NCI-H2171 (cell line): ENCODE data around the gene SMIM38.
"Not testable (repeated sequence)": the region's sequence is repeated elsewhere in the genome, so short reads cannot be mapped to it uniquely, and the experiment has no call there.

ENCODE experiments used
- DNase-seq: peaks from one replicate; lab custom pipeline; 2025; lab: John Stamatoyannopoulos, UW

The SMIM38 gene

DNA sequence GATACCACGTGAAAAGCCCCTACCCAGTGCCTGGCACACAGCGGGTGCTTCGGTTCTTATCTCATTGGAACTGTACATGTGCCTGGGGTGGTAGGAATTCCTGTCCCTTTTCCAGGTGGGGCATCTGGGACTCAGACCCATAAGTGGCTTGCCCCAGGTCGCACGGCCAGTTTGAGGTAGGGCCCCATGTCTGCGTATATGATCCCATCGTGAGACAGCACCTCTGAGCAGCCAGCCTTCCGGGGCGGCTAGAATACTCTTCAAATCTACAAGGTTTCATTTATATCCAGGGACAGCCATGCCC is 33.5 kb upstream of the SMIM38 start:
- DNase-seq = no peak

DNA sequence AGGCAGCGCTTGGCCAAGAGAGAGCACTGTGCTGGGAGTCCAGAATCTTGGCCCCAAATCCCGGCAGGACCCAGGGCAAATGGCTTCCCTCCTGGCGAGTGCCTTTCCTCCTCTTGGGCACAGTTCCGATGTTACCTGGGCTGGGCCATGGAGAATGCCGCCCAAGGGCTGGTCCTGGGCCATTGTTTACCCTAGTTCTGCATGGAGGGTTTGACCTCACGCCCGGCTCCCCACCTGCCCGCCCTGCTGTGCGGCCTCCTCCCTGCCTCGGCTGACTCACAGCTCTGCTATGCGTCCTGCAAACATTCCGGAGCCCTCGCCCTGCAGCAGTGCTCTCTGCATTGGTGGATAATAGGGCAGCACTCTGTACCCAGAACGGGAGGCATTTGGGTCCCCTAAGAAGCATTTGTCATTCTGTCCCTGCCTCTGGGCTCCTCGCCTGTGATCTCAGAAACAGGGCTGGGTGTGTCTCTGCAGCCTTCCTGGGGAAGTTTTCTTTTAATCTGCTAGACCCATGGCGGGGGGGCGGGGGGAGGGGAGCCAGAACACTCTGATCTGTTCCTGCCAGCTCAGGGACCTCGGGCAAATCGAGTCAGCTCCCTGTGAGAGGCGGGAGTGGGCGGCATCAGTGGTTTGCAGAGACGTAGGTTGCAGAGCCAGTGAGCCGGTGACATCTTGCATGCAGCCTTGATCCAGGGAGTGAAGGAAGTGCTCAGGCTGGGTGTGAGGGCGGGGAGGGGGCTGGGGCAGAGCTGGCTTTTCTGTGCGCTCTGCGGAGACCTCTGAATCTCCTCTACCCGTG is 32.9 kb upstream of the SMIM38 start:
- DNase-seq = no peak

GRCh38 chr11:69123593-69124545 is 31.9 kb upstream of the SMIM38 start:
- DNase-seq = no peak

DNA sequence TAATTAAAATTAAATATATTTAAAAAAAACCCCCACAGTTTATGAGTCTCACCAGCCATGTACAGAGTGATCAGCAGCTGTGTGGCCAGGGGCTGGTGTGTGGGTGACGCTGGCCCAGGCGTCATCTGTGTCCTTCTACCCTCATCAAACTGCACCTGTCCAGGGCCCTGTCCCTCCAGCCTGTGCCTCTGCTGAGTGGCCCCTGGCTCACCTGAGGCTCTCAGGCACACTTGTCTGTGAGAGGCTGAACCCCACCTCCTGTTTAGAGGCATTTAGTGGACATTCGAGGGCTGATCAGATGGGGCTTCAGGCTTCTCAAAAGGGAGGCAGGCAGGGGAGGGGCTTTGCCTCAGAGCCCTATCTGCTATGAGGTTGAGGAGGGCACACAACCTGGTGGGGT is 29.9 kb upstream of the SMIM38 start:
- no peak for DNase-seq

DNA sequence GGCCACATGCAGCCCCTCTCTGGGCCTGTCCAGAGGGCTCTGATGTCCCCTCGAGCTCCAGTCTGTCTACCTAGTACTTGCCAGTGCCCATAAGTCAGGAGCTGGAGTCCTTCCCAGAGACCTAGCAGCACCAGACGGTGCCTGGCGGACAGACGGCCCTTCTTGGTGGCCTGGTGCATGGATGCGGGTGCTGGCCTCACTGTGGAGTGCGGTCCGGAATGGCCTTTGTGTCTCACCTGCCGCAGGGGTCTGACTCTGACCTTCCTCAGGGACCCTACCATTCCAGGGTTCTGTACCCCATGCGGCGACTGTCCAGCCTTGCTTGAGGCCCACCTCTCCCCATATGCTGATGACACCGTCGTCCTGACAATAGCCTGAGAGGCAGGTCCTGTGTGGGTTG is 29.4 kb upstream of the SMIM38 start:
- no peak for DNase-seq

DNA sequence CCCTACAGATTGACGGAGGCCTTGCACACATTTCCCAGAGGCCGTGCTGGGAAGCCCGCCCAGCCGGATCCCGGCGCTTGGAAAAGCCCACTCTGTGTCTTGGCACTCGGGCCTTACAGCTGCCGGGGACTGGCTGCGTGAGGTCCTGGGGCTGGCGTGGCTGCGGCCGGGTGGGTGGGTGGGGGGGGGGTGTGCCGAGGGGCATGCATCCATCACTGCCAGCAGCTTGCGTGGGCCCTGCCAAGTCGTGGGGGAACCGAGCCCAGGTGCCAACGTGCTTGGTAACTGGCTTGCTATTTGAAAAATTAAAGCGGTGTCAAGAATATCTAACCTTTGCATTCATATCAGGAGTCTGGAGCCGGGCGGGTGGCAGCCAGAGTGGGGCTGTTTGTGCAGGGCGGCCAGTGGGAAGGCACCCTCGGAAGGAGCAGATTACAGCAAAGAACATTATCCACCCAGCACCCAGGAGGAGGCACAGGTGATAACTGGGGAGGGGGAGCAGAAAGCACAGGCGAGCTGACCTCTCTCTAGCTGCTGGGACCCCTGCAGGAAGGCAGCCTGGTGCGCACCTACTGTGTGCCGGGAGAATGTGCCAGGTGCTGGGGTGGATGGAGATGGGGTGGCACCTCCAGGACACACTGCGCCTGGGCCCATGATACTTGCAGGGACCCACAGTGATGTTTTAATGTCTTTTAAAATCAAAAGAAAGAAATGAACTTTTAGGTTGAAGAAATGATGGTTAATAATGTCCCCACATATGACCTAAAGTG is 28.5 kb upstream of the SMIM38 start:
- DNase-seq = no peak

DNA sequence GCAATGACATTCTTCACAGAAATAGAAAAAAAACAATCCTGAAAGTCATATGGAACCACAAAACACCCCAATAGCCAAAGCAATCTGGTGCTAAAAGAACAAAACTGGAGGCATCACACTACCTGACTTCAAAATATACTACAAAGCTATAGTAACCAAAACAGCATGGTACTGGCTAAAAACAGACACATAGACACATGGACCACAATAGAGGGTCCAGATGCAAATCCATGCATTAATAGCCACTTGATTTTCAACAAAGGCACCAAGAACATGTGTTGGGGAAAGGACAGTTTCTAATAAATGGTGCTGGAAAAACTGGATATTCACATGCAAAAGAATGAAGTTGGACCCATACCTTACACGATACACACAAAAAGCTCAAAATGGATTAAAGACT is 27.9 kb upstream of the SMIM38 start:
- no peak for DNase-seq

GRCh38 chr11:69129053-69129452 is 26.7 kb upstream of the SMIM38 start:
- DNase-seq = no peak

- no peak for DNase-seq
These were observed 26.1 kb upstream of the SMIM38 start for GRCh38 chr11:69129647-69130046.

DNA sequence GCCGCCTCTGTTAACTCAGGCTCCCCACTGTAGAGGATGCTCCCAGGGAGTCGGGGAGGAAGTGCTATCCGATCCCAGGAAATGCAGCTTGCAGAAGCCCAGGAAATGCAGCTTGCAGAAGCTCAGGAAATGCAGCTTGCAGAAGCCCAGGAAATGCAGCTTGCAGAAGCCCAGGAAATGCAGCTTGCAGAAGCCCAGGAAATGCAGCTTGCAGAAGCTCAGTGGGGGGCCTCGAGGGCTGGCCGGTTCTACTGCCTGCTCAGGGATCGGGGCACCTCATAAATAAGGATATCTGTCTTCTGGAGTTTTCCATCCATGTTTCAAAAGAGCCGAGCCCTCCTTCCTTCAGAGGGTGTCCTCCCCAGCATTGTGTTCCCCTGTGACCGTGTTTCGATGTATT is 25.1 kb upstream of the SMIM38 start:
- DNase-seq = no peak

DNA sequence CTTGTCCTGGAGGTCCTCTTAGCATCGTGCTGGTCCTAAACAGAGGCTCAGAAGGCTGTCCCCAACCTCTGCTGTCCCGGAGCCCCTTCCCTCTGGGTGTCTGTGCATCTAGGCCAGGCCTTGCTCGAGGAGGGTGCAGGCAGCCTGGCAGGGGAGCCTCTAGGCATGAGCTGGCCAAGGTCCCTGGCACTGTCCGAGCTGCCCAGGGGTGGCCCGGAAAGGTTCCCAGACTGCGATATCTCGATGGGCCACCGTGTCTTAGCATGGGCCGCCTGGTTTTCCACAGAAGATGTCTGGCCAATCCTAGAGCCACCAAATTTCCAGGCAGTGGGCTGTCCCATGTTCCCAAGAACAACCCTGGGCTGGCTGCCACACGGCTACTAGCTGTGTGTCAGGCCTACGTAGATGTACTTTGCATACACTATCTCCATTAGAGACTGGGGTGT is 24.6 kb upstream of the SMIM38 start:
- DNase-seq = no peak

- DNase-seq = peak; percentile 33
These were observed 24.0 kb upstream of the SMIM38 start for GRCh38 chr11:69131644-69132300.

- DNase-seq = no peak
These were observed 23.4 kb upstream of the SMIM38 start for GRCh38 chr11:69132301-69132670.

DNA sequence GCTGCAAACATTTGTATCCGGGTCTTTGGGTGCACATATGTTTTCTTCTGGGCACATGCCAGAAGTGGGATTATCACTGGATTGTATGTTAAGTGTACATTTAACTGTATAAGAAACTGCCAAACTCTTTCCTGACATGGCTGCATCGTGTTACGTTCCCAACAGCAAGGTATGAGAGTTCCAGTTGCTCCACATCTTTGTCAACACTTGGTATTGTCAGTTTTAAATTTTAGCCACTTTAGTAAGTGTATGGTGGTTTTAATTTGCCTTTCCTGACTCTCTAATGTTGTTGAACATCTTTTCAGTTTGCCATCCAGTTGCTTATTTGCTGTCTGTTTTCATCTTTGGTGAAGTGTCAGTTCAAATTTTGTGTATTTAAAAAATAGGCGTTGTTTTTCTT is 22.5 kb upstream of the SMIM38 start:
- DNase-seq = no peak

GRCh38 chr11:69134182-69134581 is 21.6 kb upstream of the SMIM38 start:
- not testable (repeated sequence) for DNase-seq

GRCh38 chr11:69134957-69135356 is 20.8 kb upstream of the SMIM38 start:
- DNase-seq = no peak

DNA sequence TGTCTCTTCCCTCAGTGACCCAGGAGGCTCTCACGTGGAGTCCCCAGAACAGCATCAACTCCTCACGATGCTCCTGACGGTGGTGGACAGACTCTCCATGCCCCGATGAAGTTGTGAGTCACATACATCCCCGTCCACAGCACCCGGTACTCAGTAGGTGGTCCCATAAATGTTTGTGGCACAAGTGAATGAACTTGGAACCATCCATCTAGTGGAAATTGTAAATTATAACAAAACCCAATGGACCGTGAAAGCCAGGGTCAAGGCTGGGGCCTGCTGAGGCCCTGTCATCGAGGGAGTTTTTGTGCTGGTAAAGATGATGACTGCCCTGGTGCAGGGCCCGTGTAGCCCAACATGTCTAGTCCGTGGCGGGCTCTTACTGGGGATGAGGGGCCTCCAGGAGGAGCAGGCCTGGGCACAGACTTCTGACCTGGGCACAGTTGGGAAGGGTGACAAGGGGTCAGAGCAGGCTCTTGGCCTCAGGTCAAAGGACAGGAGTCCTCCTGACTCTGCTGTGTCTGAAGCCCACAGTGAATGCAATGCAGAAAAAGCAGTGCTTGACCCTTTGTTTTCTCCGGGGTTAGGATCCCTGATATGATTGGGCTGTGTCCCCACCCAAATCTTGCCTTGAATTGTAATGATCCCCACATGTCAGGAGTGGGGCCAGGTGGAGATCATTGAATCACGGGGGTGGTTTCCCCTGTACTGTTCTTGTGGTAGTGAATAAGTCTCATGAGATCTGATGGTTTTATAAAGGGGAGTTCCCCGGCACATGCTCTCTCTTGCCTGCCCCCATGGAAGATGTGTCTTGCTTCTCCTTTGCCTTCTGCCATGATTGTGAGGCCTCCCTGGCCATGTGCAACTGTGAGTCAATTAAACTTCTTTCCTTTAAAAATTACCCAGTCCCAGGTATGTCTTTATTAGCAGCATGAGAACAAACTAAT is 20.0 kb upstream of the SMIM38 start:
- no peak for DNase-seq

DNA sequence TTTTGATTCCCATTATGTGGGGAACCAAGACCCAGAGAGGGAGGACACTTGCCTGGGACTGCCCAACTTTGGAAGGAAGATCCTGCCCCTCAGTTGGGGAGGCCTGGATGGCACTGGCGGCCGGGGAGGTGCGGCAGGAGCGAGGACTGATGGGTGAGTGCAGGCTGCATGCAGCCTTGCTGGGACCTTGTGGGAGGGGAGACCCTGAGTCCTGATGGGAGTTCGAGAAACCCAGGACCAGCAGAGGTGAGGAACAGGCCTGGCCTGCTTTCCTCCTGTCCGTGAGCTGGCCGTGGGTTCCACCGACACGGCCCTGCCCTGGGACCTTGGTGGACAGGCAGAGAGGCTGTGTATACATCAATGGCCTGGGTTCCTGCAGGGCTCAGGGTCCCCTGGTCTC is 19.3 kb upstream of the SMIM38 start:
- no peak for DNase-seq

DNA sequence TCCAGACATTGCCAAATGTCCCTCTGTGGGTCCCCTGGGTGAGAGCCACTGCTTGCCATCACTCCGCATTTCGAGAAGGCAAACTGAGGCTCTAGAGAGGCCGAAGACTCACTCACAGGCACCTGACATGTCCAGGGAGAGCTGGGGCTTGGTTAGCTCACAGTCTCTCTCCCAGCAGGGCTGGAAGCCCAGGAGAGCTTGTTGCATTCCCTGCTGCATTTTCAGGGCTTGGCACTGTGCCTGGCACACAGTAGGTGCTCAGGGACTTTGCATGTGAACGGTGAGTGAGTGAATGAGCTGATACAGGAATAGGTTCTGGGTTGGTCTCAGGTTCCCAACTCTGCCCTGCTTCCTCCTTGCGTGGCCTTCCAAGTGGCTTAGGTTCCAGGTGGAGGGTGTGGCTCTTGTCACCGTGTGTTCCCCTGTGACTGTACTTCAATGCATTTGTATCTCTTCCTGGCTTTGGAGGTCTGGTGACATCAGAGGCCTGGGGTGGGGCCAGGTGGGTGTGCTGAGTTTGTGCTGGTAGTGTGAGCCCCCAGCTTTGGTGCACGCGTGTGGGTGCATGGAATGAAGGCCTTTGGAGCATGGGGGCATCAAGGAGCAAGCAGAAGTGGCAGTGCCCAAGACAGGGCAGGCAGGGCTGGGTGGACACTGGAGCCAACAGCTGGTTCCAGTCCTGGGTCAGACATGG is 18.4 kb upstream of the SMIM38 start:
- DNase-seq = no peak

DNA sequence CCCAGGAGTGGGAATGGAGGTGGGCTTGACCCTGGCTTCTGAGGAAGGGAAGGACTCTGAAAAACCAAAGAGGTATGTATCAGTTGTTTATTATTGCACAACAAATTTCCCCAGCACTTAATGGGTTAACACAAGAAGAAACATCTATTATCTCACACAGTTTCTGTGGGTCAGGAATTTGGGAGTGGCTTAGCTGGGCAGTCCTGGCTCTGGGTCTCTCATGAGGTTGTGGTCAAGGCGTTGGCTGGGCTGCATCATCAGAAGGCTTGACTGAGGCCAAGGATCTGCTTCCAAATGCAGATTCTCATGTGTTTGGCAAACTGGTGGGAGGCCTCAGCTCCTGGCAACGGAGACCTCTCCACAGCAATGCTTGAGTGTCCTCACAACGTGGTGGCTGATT is 17.5 kb upstream of the SMIM38 start:
- no peak for DNase-seq
